SIG-M5 treated with dmso at 0.1 percent for 504 hours (cell line): ENCODE measurements around the gene OXER1.

Experiments
- DNase-seq: peaks from one replicate; lab custom pipeline; 2025; ENCODE audit not compliant: unreplicated experiment; lab: John Stamatoyannopoulos, UW

OXER1 gene

DNA sequence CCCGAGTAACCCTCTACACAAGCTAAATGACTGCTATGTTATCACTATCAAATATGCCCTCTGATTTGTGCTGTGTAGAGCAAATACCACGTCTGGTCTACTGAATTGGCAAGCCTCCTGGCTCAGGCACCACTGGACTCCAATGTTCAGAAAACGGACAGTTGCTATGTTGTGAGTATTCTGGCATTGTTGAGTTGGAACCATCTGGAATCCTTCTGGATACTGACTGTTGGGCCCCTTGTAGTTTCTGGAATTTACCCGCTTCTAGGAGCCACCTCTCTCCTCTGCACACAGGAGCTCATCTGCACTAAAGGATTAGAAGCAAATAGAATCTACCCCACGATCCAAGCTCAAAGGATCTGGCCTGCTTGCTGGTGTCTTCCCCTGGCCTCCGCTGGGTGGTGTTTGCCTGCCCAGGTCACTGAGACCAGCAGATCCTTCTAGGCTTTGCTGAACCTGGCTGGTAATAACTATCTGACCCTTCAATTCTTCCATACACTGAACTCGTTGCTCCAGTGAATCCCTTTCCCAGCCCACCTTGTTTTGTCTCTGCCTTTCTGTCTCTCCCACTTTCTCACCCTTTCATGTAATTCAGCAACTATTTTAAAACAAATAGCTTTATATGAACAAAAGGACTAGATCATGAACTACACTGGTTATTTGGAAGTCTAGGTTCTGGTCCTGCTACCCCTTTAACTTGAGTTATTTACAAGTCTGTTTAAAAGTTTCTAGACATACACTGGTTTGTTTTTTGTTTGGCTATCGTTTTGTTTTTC lies 30.5 kb upstream of the OXER1 start:
- DNase-seq = peak; percentile 27

DNA sequence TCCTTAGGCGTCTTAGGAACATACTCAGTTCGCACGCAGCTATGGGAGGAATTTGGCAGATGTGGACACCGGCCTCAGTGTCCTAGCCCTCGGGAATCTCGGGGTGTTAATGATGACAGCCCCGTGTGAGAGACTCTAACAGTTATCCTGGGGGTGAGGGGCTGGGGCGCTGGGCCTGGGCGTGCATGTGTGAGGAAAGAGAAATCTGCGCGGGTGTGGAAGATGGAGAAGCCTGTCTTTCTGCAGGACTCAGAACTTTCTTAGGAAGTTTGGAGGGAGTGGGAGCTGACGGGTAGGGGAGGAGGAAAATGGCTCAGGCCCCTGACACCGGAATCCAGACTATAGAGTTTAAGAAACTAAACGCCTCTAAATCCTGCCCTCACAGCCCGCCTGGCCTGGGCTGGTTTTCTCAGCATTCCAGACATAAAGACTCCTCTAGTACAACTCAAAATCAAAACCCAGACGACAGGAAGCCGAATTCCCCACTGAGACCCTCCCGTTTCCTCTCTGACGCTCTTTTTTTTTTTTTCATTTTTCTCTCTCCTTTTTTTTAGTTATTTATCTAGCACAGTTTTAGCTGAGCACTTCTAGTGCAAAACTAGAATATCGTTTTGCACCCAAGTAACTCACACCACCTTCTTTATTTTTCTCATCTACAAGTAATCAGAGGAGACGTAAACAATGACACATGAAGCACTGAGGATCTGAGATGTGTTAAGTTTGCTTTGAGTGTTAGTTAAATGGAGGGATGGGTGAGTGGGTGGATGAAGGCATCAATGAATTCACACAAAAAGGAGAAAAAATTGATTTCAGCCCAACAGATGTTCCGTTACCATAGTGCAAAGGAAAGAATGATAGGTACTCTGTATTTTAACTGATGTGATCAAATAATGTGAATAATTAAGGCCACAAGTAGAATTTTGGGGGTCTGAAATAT lies 29.7 kb upstream of the OXER1 start:
- DNase-seq = no peak

DNA sequence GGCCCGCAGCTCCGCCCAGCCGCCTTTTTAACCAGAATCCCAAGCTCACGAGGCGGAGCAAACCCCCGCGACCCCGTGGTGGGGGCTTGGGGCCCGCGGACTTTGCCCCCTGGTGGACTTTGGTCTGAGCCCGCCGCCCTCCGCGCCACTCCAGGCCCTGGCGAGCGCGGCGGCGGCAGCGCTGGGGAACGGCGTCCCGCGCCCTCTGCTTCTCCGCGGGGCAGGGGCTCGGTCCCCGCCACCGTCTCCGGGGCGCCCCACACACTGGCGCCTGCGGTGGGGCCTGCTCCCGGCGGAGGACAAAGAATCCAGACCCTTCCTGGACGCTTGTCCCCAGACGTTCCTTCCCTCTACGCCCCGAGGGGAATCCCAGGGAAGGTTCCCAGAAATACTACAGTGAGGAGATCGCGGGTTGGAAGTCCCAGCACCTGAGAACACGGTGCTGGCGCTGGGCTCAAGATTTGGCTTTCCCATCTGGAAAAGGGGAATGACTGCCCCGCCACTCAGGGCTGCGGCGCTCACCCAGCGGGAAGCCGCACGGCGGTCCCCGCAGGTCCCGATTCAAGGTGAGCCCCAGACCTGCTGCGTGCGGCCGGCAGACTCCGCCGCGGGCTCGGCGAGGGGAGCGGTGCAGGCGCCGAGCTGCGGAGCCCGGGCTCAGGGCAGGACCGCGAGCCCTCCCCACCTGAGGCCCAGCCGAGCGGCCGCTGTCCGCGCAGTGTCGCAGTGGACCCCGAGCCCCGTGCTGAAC lies 28.8 kb upstream of the OXER1 start, which contains the start of gene HAAO:
TSS of gene HAAO (minus strand) at position 1 of the 751 bp plus-strand sequence. CDS start 47 bp downstream, outside the sequence.
- no peak for DNase-seq

DNA sequence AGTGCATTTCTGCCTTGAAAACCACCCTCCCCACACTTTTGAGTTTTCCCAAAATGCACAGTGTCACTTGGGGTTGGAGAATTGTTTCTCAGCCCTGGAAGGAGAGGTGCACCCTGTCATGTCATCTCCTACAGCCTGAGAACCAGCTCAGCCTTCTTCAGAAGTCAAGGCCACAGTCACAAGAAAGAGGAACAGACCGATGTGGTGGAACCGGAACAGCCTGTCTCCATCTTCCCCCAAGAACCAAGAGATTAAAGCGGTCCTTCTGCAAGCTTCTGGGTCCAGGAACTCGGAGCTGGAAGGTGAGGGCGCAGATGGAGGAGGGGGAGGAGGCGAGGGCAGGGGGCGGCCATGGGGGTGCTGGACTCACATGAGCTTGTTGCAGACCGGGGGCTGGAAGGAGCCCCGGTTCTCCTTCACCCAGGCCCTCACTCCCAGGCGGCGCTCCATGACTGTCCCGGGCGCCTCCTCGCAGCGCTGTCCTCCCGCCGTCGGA lies 28.2 kb upstream of the OXER1 start:
- DNase-seq = peak; percentile 85

DNA sequence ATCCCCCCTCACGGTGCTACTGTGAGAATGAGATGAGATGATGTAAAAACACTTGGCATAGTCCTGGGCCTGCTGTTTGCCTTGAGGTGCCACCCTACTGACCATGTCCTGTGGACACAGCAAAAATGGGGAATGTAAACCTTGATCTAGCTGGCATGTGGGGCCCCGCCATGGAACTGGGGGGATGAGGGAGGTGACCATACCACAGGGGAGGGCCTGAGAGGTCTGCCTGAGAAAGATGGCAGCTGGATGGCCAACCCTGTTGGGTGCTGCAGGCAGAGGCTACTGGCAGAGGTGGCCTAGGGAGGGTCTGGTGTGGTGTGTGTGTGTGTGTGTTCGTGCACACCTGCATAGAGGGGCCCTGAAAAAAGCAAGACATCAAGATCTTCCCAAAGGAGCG lies 27.7 kb upstream of the OXER1 start:
- no peak for DNase-seq

DNA sequence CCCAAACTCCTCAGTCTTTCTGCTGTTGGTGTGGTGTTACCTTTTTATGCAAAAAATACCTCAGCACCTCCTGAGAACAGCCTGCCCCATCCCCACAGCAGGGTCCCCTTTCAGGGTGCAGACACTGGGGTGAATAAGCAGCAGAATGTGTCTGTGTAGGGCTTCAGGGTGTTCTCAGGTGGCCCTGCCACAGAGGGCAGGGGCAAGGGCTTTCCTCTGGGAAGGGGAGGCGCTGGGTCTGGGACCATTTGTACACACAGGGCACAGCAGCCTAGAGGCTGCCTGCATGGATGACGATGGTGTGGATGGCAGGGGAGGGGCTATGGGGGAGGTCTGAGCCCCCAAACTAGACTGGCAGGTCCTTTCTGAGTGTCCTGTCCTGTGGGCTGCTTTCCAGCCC lies 25.8 kb upstream of the OXER1 start:
- no peak for DNase-seq

DNA sequence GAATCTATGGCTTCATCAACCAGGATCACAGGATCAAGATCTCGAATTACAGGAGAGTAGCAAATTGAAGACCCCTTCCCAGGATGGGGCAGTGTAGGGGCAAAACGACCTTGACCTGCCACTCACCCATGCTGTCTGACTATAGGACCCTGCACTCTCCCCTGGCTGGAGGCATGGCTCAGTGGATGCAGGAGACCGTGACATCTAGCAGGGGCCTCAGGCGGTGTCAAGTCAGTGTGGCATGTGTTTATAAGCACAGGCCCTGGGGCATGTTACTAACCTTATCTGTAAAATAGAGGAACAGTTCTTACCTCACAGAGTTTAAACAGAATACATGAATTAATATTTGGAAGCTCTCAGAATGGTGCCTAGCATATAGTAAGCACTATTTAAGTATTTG lies 24.9 kb upstream of the OXER1 start:
- no peak for DNase-seq

DNA sequence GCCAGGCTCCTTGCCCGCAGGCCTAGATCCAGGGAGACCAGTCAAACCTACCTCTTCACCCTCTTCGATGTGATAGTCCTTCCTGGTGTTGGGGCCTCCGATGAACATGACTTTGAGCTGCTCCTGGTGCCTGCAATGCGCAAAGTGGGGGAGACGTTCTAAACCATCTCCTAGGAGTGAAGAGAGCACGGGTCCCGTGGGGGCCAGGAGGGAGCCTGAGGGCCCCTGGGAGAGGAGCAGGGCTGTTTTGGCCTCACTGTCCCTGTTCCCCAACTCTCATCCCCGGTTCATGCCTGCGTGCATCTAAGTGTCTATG lies 24.5 kb upstream of the OXER1 start:
- DNase-seq = no peak

DNA sequence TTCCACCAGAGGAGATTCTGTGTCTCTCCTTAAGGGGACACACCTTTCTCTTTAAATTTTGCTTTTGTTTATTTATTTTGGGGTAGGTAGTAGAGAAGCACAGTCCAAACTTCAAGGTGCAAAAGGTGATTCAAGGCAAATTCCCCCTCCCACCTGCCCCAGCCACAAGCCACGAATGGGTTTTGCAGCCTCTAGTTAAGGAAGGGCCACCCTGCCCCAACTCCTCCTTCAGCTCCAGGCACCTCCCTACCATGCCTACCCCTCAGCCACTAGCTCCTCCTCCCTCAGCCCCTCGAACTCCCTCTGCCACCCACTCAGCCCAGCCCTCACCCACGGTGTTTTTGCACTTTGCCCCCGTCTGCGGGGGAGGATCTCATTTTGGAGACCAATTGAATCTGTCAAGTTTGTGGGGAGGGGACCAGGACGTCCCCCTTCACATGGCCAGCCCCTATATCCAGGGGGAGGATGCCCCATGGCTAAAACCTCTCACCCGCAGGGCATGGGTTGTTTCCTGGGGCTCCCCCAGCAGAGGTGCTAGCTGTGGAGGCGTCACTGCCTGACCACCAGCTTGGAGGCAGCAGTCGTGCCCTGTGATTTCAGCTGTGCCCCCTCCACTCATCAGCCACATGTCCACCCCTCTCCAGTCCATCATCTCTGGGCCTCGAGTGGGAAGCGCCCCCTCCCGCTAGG lies 24.0 kb upstream of the OXER1 start:
- DNase-seq = no peak

DNA sequence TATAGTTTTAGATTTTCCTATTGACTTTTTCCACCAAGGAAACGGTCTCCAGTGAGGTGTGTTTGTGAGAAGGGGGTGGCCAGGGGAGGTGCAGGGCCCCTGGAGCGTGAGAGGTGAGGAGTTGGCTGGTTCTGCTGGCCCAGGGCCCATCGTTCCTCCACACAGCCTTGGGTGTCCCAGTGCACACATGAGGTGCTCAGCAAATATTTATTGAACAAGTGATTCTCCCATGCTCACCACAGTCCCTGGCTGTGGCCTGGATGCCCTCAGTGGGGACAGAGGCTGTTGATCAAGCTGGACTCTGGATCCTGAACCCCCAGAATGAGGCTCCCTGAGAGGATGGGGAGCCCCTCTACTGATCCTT lies 23.5 kb upstream of the OXER1 start:
- no peak for DNase-seq

DNA sequence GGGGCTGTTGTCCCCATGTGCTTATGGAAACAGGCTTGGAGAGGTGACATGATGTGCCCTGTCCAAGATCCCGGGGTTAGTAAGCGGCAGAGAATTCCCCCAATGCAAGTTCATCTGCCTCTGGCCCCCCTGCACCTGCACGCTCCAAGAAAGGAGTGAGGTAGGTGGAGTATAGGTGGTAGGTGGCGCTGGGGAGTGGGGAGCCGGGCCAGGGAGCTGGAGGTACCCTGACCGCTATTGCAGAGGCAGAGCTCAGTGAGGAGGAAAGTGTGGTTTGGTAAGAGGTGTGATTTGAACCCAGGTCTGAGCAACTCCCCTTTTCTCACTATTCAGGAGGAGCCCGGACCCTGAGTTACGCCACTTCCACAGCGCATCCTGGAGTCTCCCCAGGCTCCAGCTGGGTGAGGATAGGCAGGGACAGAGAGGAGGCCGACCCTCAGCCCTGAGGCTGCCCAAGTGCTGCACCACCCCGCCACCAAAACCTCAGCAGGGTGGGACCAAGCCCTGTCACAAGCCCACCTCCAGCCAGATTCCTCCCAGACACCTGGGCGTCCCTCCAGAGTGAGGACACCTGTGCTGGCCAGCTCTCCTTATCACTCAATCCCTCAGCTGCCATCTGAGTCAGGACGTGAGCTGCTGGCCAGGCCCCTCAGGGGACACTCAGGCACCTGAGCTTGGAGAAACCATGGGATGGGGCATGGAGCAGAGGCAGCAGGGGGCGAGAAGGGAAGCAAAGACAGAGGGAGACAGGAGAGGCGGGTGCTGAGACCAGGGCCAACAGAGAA lies 22.8 kb upstream of the OXER1 start:
- DNase-seq = no peak

DNA sequence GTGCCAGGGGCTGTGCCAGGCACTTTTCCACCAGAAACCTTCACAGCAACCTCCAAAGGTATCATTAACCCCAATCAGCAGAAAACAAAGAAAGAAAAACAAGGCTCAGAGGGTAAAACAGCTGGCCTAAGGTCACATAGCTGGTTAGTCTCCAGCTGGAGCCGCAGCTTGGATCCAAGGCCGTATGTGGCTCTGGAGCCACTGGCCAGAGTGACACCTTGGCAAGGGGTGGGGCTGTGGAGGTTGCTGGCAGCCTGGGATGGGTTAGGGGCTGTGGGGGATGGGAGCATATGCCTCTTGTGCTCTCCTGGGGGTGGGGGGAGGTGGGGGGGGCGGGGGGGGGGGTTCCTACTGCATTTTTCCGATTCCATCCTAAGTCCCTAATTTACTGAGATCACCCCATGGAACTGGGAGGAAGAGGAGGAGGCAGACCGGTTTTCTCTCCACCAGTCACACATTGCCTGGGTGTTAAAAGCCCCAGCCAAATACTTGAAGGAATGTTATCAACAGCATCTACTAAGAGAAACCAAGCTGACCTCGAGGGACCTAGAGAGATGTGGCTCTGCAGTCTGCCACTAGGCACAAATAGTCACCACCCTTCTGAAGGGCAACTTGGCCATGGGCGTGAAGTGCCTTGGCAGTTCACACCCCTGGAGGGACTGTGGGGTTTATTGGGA lies 20.4 kb upstream of the OXER1 start:
- no peak for DNase-seq

DNA sequence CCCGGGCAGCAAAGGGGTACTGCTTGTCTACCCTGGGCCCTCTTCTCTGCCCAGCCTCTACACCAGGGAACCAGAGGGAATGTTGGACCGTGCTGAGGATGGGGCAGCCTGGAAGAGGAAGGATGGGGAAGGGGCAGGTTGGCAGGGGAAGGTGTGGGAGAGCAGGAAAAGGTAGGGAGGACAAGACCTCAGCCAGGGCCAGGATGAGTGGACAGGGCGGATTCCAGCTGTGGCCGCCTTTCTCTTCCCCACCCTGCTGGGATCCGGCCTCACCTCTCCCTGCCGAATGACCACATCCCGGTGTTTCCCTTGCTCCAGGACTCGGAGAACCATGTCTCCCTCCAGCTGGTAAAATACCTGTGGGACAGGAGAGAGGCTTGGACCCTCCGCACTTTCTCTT lies 19.6 kb upstream of the OXER1 start:
- DNase-seq = no peak

DNA sequence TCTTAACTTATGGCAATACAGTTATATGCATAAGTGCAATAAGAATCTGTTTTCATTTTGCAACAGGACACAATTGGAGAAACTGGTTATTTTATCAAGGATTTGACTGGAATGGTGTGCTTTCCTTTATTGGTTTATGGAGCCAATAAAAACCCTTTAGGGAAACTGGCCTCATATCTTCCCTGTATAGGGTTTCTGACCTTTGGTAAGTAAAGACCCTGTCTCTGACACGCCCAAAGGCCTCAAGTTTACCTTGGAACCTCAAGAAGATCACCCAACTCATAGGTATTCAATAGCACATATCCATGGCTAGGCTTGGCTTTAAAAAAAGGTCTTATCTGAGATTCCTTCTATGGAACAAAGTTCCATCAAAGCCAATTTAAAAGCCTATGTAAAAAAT lies 17.2 kb upstream of the OXER1 start:
- no peak for DNase-seq

DNA sequence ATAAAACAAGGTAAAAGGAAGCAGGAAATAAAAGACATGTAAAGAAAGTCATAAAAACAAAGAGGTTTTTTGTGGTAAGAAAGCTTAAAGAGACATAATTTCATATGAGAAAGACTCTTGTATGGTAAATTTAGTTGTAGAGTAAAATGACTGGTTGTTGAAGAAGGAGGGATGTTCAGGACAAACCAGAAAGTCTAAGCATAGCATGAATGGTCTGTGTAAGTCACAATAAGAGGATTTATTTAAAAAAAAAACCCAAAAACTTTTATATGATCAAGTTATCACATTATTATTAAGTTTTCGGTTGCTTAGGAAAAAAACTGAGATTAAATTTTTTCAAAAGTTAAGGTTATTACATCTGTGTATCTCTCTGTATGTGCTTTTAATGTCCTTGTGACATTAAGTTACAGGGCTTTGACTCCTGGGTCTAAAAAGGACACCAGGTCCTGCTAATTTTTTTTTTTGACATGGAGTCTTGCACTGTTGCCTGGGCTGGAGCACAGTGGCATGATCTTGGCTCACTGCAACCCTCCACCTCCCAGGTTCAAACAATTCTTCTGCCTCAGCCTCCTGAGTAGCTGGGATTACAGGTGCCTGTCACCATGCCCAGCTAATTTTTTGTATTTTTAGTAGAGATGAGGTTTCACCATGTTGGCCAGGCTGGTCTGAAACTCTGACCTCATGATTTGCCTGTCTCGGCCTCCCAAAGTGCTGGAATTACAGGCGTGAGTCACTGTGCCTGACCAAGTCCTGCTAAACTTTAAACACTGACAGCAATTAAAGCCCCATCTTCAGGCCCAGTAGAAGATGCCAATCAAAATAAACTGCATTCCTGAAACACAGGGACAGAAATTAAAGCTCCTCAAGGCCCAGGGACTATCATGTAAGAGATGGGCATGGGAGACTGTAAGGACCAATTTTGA lies 14.2 kb upstream of the OXER1 start:
- DNase-seq = no peak

DNA sequence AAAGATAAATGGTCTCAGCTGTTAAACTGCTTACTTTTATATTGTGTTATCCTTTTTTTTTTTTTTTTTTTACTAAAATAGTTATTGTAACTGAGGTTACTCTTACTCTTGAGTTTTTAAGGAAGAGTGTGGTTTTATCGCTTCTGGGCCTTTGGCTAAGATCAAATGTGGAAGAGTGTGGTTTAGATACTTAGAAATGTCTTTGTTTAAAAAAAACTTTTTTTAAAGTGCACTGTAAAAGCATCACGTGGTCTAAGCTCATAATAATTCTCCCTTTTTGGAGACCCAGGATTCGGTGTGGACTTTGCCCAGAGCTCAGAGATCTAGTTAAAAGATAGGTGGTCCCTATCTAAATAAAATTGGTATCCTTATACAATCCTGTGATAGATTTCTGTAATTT lies 11.9 kb upstream of the OXER1 start:
- DNase-seq = no peak

DNA sequence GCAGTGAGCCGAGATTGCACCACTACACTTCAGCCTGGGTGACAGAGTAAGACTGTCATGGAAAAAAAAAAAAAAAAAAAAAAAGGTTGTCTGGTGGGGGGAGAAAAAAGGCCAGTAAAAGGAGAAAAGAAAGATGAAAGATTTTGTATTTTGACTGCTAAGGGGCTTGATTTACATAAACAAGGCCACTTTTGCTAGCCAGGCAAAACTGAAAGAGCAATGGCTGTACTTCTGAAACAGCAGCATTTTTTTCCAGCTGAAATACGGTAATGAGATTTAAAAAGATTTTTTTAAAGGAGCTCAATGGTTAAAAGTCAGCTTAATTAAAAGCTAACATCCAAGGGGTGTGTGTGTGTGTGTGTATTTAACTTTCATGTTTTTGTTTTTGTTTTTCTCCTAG lies 11.3 kb upstream of the OXER1 start:
- DNase-seq = no peak

DNA sequence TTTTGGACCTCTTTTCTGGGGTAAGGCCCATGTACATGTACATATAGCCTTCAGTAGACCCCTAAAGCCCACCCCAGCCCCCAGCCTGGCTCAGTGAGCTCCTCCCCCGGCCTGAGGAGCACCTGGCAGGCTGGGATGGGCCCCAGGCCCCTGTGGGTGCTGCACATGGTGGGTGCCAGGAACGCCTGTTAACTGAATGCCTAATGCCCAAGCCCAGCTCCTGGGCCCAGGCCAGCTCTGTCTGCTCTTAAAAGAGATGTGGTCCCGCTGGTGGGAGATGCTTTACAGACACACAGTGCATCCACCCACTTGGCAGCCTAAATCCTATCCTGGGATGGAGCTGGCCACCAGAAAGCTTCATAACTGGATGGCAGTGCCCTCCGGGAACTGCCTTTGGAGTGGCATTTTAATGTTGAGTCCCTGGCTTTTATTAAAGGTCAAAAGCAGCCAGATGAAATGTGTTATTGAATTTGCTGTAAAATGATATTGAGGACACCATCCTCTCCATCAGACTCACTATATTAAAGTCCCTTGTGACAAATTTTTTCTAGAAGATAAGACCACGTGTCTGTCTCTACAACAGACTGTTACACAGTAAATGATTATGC lies 7.7 kb upstream of the OXER1 start:
- no peak for DNase-seq
